H1 (cell line): ENCODE measurements around the gene PRUNE1. TPM values are rescaled to one million over a fixed set of nuclear protein-coding genes. Genes with fewer than 3 reads are reported as not detected.

Experiments
- GABPA ChIP-seq: IDR thresholded peaks from 2 replicates; pipeline ENCODE4 v1.6.1; 2011; ENCODE audit warnings: mild to moderate bottlenecking, low read length, moderate library complexity, borderline replicate concordance; ENCODE audit not compliant: insufficient read depth
- HDAC2 ChIP-seq, 2 experiments: fragments of 300-600 bp in 1 of 2; sonication (generic) in 1 of 2; IDR thresholded peaks; 2 replicates each; pipeline ENCODE4 v1.6.1; 2011 to 2012; ENCODE audit warnings: low read depth in 2 of 2, low read length in 2 of 2, mild to moderate bottlenecking in 2 of 2, moderate library complexity in 2 of 2, borderline replicate concordance in 1 of 2, inconsistent platforms in 1 of 2
- POLR2AphosphoS5 ChIP-seq: IDR thresholded peaks from 2 replicates; pipeline ENCODE4 v1.6.1; 2011; ENCODE audit warnings: low read depth, low read length
- polyA plus RNA-seq, 7 experiments: library from polyadenylated mRNA; depleted of rRNA in 3 of 7; stranded (reverse) in 5 of 7; unstranded in 2 of 7; fragments of >200 nt in 5 of 7; fragments of 200-250 nt in 2 of 7; gene quantifications; 1 replicate in 5 of 7; 2 replicates in 1 of 7; 4 replicates in 1 of 7; pipeline versions ENCODE4 v1.2.1 to v1.2.3, GENCODE V29; 2011 to 2013; ENCODE audit warnings: missing spikeins in 2 of 7, mixed read lengths in 2 of 7
- total RNA-seq: library from RNA; stranded (reverse); fragmentation: NEBNext Ultra II Directional; extraction: Animal tissue kit (Norgen Biotek cat#: 25700); gene quantifications from 2 replicates; pipeline ENCODE4 v1.2.1, GENCODE V29; 2021

PRUNE1 gene
- total and polyA plus RNA-seq, 2 of the 8 experiments (the other 6 are each of a cell fraction or from before 2014, with no cell fraction given) = 32.8 to 54.2 TPM

- TF ChIP-seq GABPA (no peak), POLR2AphosphoS5 (no peak), HDAC2 (IDR thresholded peaks at IDR 0.05; ENCODE audit: borderline replicate concordance in 1 of 2, low read depth in 2 of 2, low read length in 2 of 2) (no peak)
- TF ChIP-seq, all 59 proteins: peak for 0
Observed at GRCh38 chr1:151012684-151013471, 4.6 kb downstream of the PRUNE1 start (continued).
